Measurements from ENCODE around the gene ACSF3. TPM values are rescaled to one million over a fixed set of nuclear protein-coding genes. Genes with fewer than 3 reads are reported as not detected.

ACSF3 gene
- total RNA-seq, 1 experiment from 2014 or later, result 54.9 TPM

DNA sequence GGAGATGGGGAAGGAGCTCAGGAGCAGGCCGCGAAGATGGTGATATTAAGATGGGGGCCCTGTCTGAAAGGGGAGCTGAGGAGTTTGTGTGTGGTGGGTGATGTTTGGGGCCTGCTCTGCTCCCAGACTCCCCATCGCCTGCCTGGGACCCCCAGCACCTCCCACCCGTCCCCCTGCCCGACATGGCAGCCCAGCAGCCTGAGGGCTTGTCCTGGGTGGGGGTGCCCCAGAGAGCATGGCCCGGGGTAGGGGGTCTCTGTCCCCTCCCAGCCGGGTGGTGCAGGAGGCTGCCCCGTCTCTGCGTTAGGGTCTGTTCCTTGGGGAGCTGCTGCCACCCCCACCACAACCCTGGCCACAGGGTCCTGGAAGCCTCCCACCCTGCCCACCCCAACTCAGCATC, 83.1 kb downstream of the ACSF3 start:
- no peak for TF ChIP-seq CTCF (IDR thresholded peaks at IDR 0.05; ENCODE audit: unreplicated experiment)
- H3K4me3 Mint-ChIP-seq (ENCODE audit: low read depth, unreplicated experiment), result no peak overlapping the region
- CTCF ChIA-PET, result interaction anchor here (0.6 to 1.2 kb wide), 2 partner anchors 14 to 343 kb away, joined by 3 to 5 read pairs; no protein-coding TSS in a partner anchor
- no peak overlapping the region for H3K27ac Mint-ChIP-seq (ENCODE audit: unreplicated experiment)
- no TSS peak for BruUV-seq (replicated peaks)
- intact Hi-C loops (cut with micrococcal nuclease; ENCODE audit: unreplicated experiment), result no loop called here
- no peaks in the 10 kb centered on the region for H3K4me1 Mint-ChIP-seq (ENCODE audit: low read depth, unreplicated experiment)
- H3K27me3 Mint-ChIP-seq (ENCODE audit: unreplicated experiment), result peaks cover 51% of the 10 kb centered on the region
- DNase-seq, result no peak
- H3K36me3 Mint-ChIP-seq (ENCODE audit: insufficient read depth, unreplicated experiment), result peaks cover 5% of the 10 kb centered on the region
- H3K9me3 Mint-ChIP-seq (ENCODE audit: low read depth, unreplicated experiment), result no peaks in the 10 kb centered on the region

- Mint-ChIP-seq H3K4me1 (ENCODE audit: low read depth, unreplicated experiment) (no peaks in the 10 kb centered on the region), H3K27me3 (ENCODE audit: unreplicated experiment) (peaks cover 58% of the 10 kb centered on the region), H3K36me3 (ENCODE audit: insufficient read depth, unreplicated experiment) (peaks cover 2% of the 10 kb centered on the region), H3K9me3 (ENCODE audit: low read depth, unreplicated experiment) (no peaks in the 10 kb centered on the region), H3K27ac (ENCODE audit: unreplicated experiment) (no peak overlapping the region), H3K4me3 (ENCODE audit: low read depth, unreplicated experiment) (no peak overlapping the region)
- CTCF ChIA-PET, result interaction anchor here (1.2 kb wide), 1 partner anchor 13 kb away, joined by 5 read pairs; no protein-coding TSS in a partner anchor
- BruUV-seq (replicated peaks), result no TSS peak
- no peak for DNase-seq
- no peak for TF ChIP-seq CTCF (IDR thresholded peaks at IDR 0.05; ENCODE audit: unreplicated experiment)
- intact Hi-C loops (cut with micrococcal nuclease; ENCODE audit: unreplicated experiment), result no loop called here
Observed at GRCh38 chr16:89177501-89177900, 83.8 kb downstream of the ACSF3 start.

- no peaks in the 10 kb centered on the region for H3K36me3 Mint-ChIP-seq (ENCODE audit: insufficient read depth, unreplicated experiment)
- no TSS peak for BruUV-seq (replicated peaks)
Observed at GRCh38 chr16:89178453-89179147, 84.9 kb downstream of the ACSF3 start.

DNA sequence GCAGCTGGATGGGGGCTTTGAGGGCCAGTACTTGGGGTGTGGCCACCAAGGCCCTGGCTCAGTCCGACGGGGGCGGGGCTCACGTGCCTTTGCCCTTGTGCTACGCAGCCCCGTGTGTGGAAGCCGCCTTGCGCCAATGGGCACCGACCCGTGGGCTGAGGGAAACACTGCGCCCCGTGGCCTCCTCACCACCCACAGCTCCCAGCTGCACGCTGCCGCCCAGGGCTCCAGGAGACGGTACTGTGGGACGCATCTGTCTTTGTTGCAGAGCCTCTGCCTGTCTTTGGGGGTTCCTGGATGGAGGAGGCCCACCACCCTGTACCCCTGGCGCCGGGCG, 85.5 kb downstream of the ACSF3 start:
- no TSS peak for BruUV-seq (replicated peaks)
- Mint-ChIP-seq H3K9me3 (ENCODE audit: low read depth, unreplicated experiment) (no peaks in the 10 kb centered on the region), H3K4me3 (ENCODE audit: low read depth, unreplicated experiment) (no peak overlapping the region), H3K36me3 (ENCODE audit: insufficient read depth, unreplicated experiment) (no peaks in the 10 kb centered on the region), H3K27me3 (ENCODE audit: unreplicated experiment) (peaks cover 58% of the 10 kb centered on the region), H3K27ac (ENCODE audit: unreplicated experiment) (no peak overlapping the region), H3K4me1 (ENCODE audit: low read depth, unreplicated experiment) (no peaks in the 10 kb centered on the region)
- intact Hi-C loops (cut with micrococcal nuclease; ENCODE audit: unreplicated experiment), result no loop called here
- CTCF ChIA-PET, result no interaction called here
- no peak for TF ChIP-seq CTCF (IDR thresholded peaks at IDR 0.05; ENCODE audit: unreplicated experiment)
- DNase-seq, result no peak

More at GRCh38 chr16:89178453-89179147, 84.9 kb downstream of the ACSF3 start:
- intact Hi-C loops (cut with micrococcal nuclease; ENCODE audit: unreplicated experiment), result no loop called here
- H3K27me3 Mint-ChIP-seq (ENCODE audit: unreplicated experiment), result peaks cover 58% of the 10 kb centered on the region
- H3K4me3 Mint-ChIP-seq (ENCODE audit: low read depth, unreplicated experiment), result no peak overlapping the region
- TF ChIP-seq CTCF (IDR thresholded peaks at IDR 0.05; ENCODE audit: unreplicated experiment), result no peak
- H3K27ac Mint-ChIP-seq (ENCODE audit: unreplicated experiment), result no peak overlapping the region
- CTCF ChIA-PET, result interaction anchor here (0.6 kb wide), 1 partner anchor 73 kb away, joined by 3 read pairs; no protein-coding TSS in a partner anchor
- DNase-seq, result no peak
- no peaks in the 10 kb centered on the region for H3K4me1 Mint-ChIP-seq (ENCODE audit: low read depth, unreplicated experiment)
- no peaks in the 10 kb centered on the region for H3K9me3 Mint-ChIP-seq (ENCODE audit: low read depth, unreplicated experiment)

All from Calu3 (cell line).